ENCODE results near the gene HIVEP2. TPM values are rescaled to one million over a fixed set of nuclear protein-coding genes. Genes with fewer than 3 reads are reported as not detected.

HIVEP2 gene
- total RNA-seq, 1 donor from 2014 or later = 24.3 TPM

- DNase-seq (ENCODE audit: low spot score) = no peak
- peaks cover 29% of the 10 kb centered on the region for H3K36me3 Mint-ChIP-seq (ENCODE audit: low read depth)
- no peaks in the 10 kb centered on the region for H3K9me3 Mint-ChIP-seq
- peaks cover 19% of the 10 kb centered on the region for H3K4me1 Mint-ChIP-seq (ENCODE audit: low read depth)
- H3K27me3 Mint-ChIP-seq (ENCODE audit: low read depth) = no peaks in the 10 kb centered on the region
- H3K4me3 Mint-ChIP-seq (ENCODE audit: low read depth) = no peak overlapping the region
- intact Hi-C loops (cut with micrococcal nuclease) = no loop called here
- no peak overlapping the region for H3K27ac Mint-ChIP-seq
Observed at GRCh38 chr6:142787422-142787821, 157.6 kb downstream of the HIVEP2 start.

- Mint-ChIP-seq H3K27ac (no peak overlapping the region), H3K4me1 (ENCODE audit: low read depth) (peaks cover 19% of the 10 kb centered on the region), H3K36me3 (ENCODE audit: low read depth) (peaks cover 34% of the 10 kb centered on the region), H3K27me3 (ENCODE audit: low read depth) (no peaks in the 10 kb centered on the region), H3K9me3 (no peaks in the 10 kb centered on the region), H3K4me3 (ENCODE audit: low read depth) (no peak overlapping the region)
- no peak for DNase-seq (ENCODE audit: low spot score)
- intact Hi-C loops (cut with micrococcal nuclease) = no loop called here
Observed at GRCh38 chr6:142786476-142786875, 158.5 kb downstream of the HIVEP2 start.

GRCh38 chr6:142784344-142784743 is 160.6 kb downstream of the HIVEP2 start:
- Mint-ChIP-seq H3K9me3 (no peaks in the 10 kb centered on the region), H3K36me3 (ENCODE audit: low read depth) (peaks cover 31% of the 10 kb centered on the region), H3K4me1 (ENCODE audit: low read depth) (peaks cover 18% of the 10 kb centered on the region), H3K27ac (no peak overlapping the region), H3K4me3 (ENCODE audit: low read depth) (no peak overlapping the region), H3K27me3 (ENCODE audit: low read depth) (no peaks in the 10 kb centered on the region)
- intact Hi-C loops (cut with micrococcal nuclease) = no loop called here
- no peak for DNase-seq (ENCODE audit: low spot score)

- DNase-seq (ENCODE audit: low spot score) = no peak
- Mint-ChIP-seq H3K36me3 (ENCODE audit: low read depth) (peaks cover 26% of the 10 kb centered on the region), H3K4me3 (ENCODE audit: low read depth) (no peak overlapping the region), H3K27ac (no peak overlapping the region), H3K9me3 (no peaks in the 10 kb centered on the region), H3K4me1 (ENCODE audit: low read depth) (peaks cover 18% of the 10 kb centered on the region), H3K27me3 (ENCODE audit: low read depth) (no peaks in the 10 kb centered on the region)
- intact Hi-C loops (cut with micrococcal nuclease) = no loop called here
Observed at GRCh38 chr6:142783499-142783898, 161.5 kb downstream of the HIVEP2 start.

- no peak for DNase-seq (ENCODE audit: low spot score)
- H3K4me1 Mint-ChIP-seq (ENCODE audit: low read depth) = peaks cover 14% of the 10 kb centered on the region
- H3K4me3 Mint-ChIP-seq (ENCODE audit: low read depth) = no peak overlapping the region
- H3K27me3 Mint-ChIP-seq (ENCODE audit: low read depth) = no peaks in the 10 kb centered on the region
- peaks cover 17% of the 10 kb centered on the region for H3K36me3 Mint-ChIP-seq (ENCODE audit: low read depth)
- intact Hi-C loops (cut with micrococcal nuclease) = no loop called here
- H3K9me3 Mint-ChIP-seq = no peaks in the 10 kb centered on the region
- no peak overlapping the region for H3K27ac Mint-ChIP-seq
Observed at GRCh38 chr6:142781129-142781528, 163.8 kb downstream of the HIVEP2 start.

- DNase-seq (ENCODE audit: low spot score) = no peak
- peaks cover 58% of the 10 kb centered on the region for H3K36me3 Mint-ChIP-seq (ENCODE audit: low read depth)
- peaks cover 23% of the 10 kb centered on the region for H3K4me1 Mint-ChIP-seq (ENCODE audit: low read depth)
- H3K9me3 Mint-ChIP-seq = no peaks in the 10 kb centered on the region
- no peaks in the 10 kb centered on the region for H3K27me3 Mint-ChIP-seq (ENCODE audit: low read depth)
- intact Hi-C loops (cut with micrococcal nuclease) = loop anchor here (2.0 to 5.0 kb wide), 3 partner anchors 29 to 78 kb away; no protein-coding TSS in a partner anchor
- no peak overlapping the region for H3K27ac Mint-ChIP-seq
- H3K4me3 Mint-ChIP-seq (ENCODE audit: low read depth) = no peak overlapping the region
Observed at GRCh38 chr6:142773859-142774648, 170.9 kb downstream of the HIVEP2 start.

- no peak overlapping the region for H3K4me3 Mint-ChIP-seq (ENCODE audit: low read depth)
- intact Hi-C loops (cut with micrococcal nuclease) = loop anchor here (2.0 to 5.0 kb wide), 3 partner anchors 29 to 79 kb away; no protein-coding TSS in a partner anchor
Observed at GRCh38 chr6:142773324-142773723, 171.7 kb downstream of the HIVEP2 start.

GRCh38 chr6:142771162-142771561 is 173.8 kb downstream of the HIVEP2 start:
- intact Hi-C loops (cut with micrococcal nuclease) = loop anchor here (5.0 kb wide), 2 partner anchors 51 to 81 kb away; no protein-coding TSS in a partner anchor
- peaks cover 35% of the 10 kb centered on the region for H3K4me1 Mint-ChIP-seq (ENCODE audit: low read depth)
- no peak overlapping the region for H3K27ac Mint-ChIP-seq
- H3K9me3 Mint-ChIP-seq = no peaks in the 10 kb centered on the region
- H3K27me3 Mint-ChIP-seq (ENCODE audit: low read depth) = no peaks in the 10 kb centered on the region
- DNase-seq (ENCODE audit: low spot score) = no peak
- H3K36me3 Mint-ChIP-seq (ENCODE audit: low read depth) = peaks cover 79% of the 10 kb centered on the region
- no peak overlapping the region for H3K4me3 Mint-ChIP-seq (ENCODE audit: low read depth)

More at GRCh38 chr6:142773324-142773723, 171.7 kb downstream of the HIVEP2 start:
- Mint-ChIP-seq H3K27ac (no peak overlapping the region), H3K9me3 (no peaks in the 10 kb centered on the region), H3K27me3 (ENCODE audit: low read depth) (no peaks in the 10 kb centered on the region), H3K36me3 (ENCODE audit: low read depth) (peaks cover 61% of the 10 kb centered on the region), H3K4me1 (ENCODE audit: low read depth) (peaks cover 23% of the 10 kb centered on the region)
- DNase-seq (ENCODE audit: low spot score) = no peak

- H3K27me3 Mint-ChIP-seq (ENCODE audit: low read depth) = no peaks in the 10 kb centered on the region
- H3K9me3 Mint-ChIP-seq = no peaks in the 10 kb centered on the region
- H3K4me1 Mint-ChIP-seq (ENCODE audit: low read depth) = peaks cover 20% of the 10 kb centered on the region
- H3K4me3 Mint-ChIP-seq (ENCODE audit: low read depth) = no peak overlapping the region
- H3K27ac Mint-ChIP-seq = no peak overlapping the region
- no peak for DNase-seq (ENCODE audit: low spot score)
- peaks cover 70% of the 10 kb centered on the region for H3K36me3 Mint-ChIP-seq (ENCODE audit: low read depth)
- intact Hi-C loops (cut with micrococcal nuclease) = no loop called here
Observed at GRCh38 chr6:142765306-142765705, 179.7 kb downstream of the HIVEP2 start.

- no peak for DNase-seq (ENCODE audit: low spot score)
- Mint-ChIP-seq H3K36me3 (ENCODE audit: low read depth) (peaks cover 70% of the 10 kb centered on the region), H3K9me3 (no peaks in the 10 kb centered on the region), H3K27ac (no peak overlapping the region), H3K27me3 (ENCODE audit: low read depth) (no peaks in the 10 kb centered on the region), H3K4me1 (ENCODE audit: low read depth) (peaks cover 19% of the 10 kb centered on the region), H3K4me3 (ENCODE audit: low read depth) (no peak overlapping the region)
- intact Hi-C loops (cut with micrococcal nuclease) = no loop called here
Observed at GRCh38 chr6:142764311-142764710, 180.7 kb downstream of the HIVEP2 start.

GRCh38 chr6:142763205-142763604 is 181.8 kb downstream of the HIVEP2 start:
- Mint-ChIP-seq H3K27ac (no peak overlapping the region), H3K27me3 (ENCODE audit: low read depth) (no peaks in the 10 kb centered on the region), H3K4me3 (ENCODE audit: low read depth) (no peak overlapping the region), H3K4me1 (ENCODE audit: low read depth) (peaks cover 19% of the 10 kb centered on the region), H3K36me3 (ENCODE audit: low read depth) (peaks cover 71% of the 10 kb centered on the region), H3K9me3 (no peaks in the 10 kb centered on the region)
- no peak for DNase-seq (ENCODE audit: low spot score)
- intact Hi-C loops (cut with micrococcal nuclease) = no loop called here

- intact Hi-C loops (cut with micrococcal nuclease) = no loop called here
- no peak for DNase-seq (ENCODE audit: low spot score)
- Mint-ChIP-seq H3K36me3 (ENCODE audit: low read depth) (peaks cover 70% of the 10 kb centered on the region), H3K9me3 (no peaks in the 10 kb centered on the region), H3K27me3 (ENCODE audit: low read depth) (no peaks in the 10 kb centered on the region), H3K4me3 (ENCODE audit: low read depth) (no peak overlapping the region), H3K27ac (no peak overlapping the region), H3K4me1 (ENCODE audit: low read depth) (peaks cover 14% of the 10 kb centered on the region)
Observed at GRCh38 chr6:142761756-142762155, 183.2 kb downstream of the HIVEP2 start.

- H3K27ac Mint-ChIP-seq = no peak overlapping the region
- H3K4me1 Mint-ChIP-seq (ENCODE audit: low read depth) = peaks cover 24% of the 10 kb centered on the region
Observed at GRCh38 chr6:142760152-142760551, 184.8 kb downstream of the HIVEP2 start.

More at GRCh38 chr6:142760152-142760551, 184.8 kb downstream of the HIVEP2 start:
- no peaks in the 10 kb centered on the region for H3K27me3 Mint-ChIP-seq (ENCODE audit: low read depth)
- DNase-seq (ENCODE audit: low spot score) = no peak
- no peak overlapping the region for H3K4me3 Mint-ChIP-seq (ENCODE audit: low read depth)
- peaks cover 75% of the 10 kb centered on the region for H3K36me3 Mint-ChIP-seq (ENCODE audit: low read depth)
- intact Hi-C loops (cut with micrococcal nuclease) = no loop called here
- no peaks in the 10 kb centered on the region for H3K9me3 Mint-ChIP-seq

Measured in activated T-helper 2 cell treated with anti-CD3 and anti-CD28 coated beads, Interferon-gamma antibody, Interleukin-2, Interleukin-4, amounts not matched to agents 10 μg/mL and 5 μg/mL and 100 μg/mL, durations not matched to agents 14 hours and 24 hours and 36 hours (primary cell).